GM12872 (cell line): ENCODE data around the gene RLN3.

ENCODE experiments used
- TF ChIP-seq, protein P1 (sequence below): IDR thresholded peaks from 3 replicates; pipeline ENCODE4 v1.5.1; 2011; ENCODE audit warnings: low read depth, mild to moderate bottlenecking, low read length, moderate library complexity; ENCODE audit not compliant: insufficient read depth

Gene RLN3

GRCh38 chr19:13987101-13987890 lies 40.7 kb upstream of the RLN3 start:
- TF ChIP-seq, protein P1, sequence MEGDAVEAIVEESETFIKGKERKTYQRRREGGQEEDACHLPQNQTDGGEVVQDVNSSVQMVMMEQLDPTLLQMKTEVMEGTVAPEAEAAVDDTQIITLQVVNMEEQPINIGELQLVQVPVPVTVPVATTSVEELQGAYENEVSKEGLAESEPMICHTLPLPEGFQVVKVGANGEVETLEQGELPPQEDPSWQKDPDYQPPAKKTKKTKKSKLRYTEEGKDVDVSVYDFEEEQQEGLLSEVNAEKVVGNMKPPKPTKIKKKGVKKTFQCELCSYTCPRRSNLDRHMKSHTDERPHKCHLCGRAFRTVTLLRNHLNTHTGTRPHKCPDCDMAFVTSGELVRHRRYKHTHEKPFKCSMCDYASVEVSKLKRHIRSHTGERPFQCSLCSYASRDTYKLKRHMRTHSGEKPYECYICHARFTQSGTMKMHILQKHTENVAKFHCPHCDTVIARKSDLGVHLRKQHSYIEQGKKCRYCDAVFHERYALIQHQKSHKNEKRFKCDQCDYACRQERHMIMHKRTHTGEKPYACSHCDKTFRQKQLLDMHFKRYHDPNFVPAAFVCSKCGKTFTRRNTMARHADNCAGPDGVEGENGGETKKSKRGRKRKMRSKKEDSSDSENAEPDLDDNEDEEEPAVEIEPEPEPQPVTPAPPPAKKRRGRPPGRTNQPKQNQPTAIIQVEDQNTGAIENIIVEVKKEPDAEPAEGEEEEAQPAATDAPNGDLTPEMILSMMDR = no peak

- TF ChIP-seq, protein P1 = no peak
Observed at GRCh38 chr19:13989487-13989886, 38.5 kb upstream of the RLN3 start.

DNA sequence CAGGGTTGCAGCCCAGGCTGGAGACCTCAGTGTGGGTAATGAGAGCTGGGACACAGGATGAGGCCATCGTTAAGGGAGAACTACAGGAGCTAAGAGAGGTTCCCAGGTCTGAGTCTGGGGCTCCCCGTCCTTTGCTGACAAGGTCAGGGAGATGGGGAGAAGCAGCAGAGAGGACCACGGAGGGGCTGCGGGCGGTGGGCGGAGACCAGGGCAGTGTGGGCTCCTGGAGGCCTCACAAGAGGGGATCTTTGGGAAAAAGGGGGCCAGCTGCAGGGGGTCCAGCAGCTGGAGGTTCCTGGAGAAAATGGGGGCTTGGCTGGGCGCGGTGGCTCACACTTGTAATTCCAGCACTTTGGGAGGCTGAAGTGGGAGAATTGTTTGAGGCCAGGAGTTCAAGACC lies 37.9 kb upstream of the RLN3 start:
- TF ChIP-seq, protein P1 = no peak

- TF ChIP-seq, protein P1 = no peak
Observed at GRCh38 chr19:13992025-13992424, 35.9 kb upstream of the RLN3 start.

DNA sequence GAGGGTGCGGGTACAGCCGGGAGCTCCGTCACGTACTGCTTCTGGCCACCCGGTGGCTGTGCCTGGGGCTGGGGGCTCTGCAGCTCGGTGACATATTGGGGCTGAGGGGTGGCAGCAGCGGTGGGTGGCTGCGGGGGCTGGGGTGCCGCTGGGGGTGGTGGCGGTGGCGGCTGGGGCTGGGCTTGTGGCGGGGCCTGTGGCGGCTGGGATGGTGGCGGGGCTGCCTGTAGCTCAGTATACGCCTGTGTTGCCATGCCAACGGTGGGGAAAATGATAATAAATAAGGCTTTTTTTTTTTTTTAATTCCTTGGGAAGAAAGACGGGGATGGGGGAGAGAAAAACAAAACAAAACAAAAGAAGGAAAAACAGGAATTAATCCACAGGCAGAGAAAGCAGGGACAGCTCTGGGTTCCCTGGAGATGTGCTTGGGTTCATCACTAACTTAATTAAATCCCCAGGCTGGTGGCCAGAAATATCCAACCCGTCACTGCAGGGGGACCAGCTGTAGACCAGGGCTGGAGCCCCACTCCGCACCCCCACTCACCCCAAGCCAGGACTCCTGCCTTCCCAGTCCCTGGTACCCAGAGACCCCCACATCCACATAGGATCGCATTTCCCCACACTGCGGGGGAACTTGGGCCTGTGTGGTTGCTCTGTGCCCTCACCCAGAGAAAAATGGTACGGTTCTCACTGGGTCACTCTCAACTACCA lies 34.2 kb upstream of the RLN3 start:
- TF ChIP-seq, protein P1 = no peak

- TF ChIP-seq, protein P1 = no peak
Observed at GRCh38 chr19:13995017-13995728, 32.8 kb upstream of the RLN3 start.
